Thyroid gland (tissue), 4 donors: ENCODE results near the gene FOXJ2.
"Not testable (repeated sequence)": the region's sequence is repeated elsewhere in the genome, so short reads cannot be mapped to it uniquely, and the experiment has no call there.

Experiments
- POLR2A ChIP-seq, 2 donors: fragments of 450-650 bp; IDR thresholded peaks; one replicate each; pipeline ENCODE4 v1.6.1; 2017; ENCODE audit warnings: antibody characterized with exemption in 2 of 2, mild to moderate bottlenecking in 2 of 2, moderate library complexity in 1 of 2
- TF ChIP-seq, protein P1 (sequence below), 6 experiments: fragments of 200-600 bp in 3 of 6; fragments of 450-650 bp in 3 of 6; sonication (generic) in 3 of 6; IDR thresholded peaks; one replicate each; pipeline ENCODE4 v1.5.1; 2016 to 2019; ENCODE audit warnings: antibody characterized with exemption in 6 of 6, mild to moderate bottlenecking in 2 of 6, inconsistent platforms in 1 of 6, moderate library complexity in 1 of 6

DNA sequence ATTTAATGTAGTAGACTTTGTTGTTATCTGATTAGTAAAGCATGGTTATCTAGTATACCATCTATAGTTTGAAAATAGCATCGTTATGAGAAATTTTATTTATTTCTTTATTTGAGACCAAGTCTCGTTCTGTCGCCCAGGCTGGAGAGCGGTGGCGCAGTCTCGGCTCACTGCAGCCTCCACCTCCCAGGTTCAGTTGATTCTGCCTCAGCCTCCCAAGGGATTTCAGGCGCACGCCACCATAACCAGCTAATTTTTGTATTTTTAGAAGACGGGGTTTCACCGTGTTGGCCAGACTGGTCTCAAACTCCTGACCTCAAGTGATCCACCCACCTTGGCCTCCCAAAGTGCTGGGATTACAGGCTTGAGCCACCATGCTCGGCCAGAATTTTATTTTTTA, 56.8 kb downstream of the FOXJ2 start:
- not testable (repeated sequence) for TF ChIP-seq POLR2A (IDR thresholded peaks at IDR 0.05)
- TF ChIP-seq, protein P1, sequence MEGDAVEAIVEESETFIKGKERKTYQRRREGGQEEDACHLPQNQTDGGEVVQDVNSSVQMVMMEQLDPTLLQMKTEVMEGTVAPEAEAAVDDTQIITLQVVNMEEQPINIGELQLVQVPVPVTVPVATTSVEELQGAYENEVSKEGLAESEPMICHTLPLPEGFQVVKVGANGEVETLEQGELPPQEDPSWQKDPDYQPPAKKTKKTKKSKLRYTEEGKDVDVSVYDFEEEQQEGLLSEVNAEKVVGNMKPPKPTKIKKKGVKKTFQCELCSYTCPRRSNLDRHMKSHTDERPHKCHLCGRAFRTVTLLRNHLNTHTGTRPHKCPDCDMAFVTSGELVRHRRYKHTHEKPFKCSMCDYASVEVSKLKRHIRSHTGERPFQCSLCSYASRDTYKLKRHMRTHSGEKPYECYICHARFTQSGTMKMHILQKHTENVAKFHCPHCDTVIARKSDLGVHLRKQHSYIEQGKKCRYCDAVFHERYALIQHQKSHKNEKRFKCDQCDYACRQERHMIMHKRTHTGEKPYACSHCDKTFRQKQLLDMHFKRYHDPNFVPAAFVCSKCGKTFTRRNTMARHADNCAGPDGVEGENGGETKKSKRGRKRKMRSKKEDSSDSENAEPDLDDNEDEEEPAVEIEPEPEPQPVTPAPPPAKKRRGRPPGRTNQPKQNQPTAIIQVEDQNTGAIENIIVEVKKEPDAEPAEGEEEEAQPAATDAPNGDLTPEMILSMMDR (IDR thresholded peaks at IDR 0.05): not testable (repeated sequence)
